ENCODE data around the gene BEX3.
"Not testable (repeated sequence)": the region's sequence is repeated elsewhere in the genome, so short reads cannot be mapped to it uniquely, and the experiment has no call there.

The BEX3 gene

GRCh38 chrX:103382877-103383276 lies 6.5 kb downstream of the BEX3 start:
- H4K20me1 ChIP-seq (ENCODE audit: insufficient read depth, low read length) = no peaks in the 10 kb centered on the region
- TF ChIP-seq, protein P1, sequence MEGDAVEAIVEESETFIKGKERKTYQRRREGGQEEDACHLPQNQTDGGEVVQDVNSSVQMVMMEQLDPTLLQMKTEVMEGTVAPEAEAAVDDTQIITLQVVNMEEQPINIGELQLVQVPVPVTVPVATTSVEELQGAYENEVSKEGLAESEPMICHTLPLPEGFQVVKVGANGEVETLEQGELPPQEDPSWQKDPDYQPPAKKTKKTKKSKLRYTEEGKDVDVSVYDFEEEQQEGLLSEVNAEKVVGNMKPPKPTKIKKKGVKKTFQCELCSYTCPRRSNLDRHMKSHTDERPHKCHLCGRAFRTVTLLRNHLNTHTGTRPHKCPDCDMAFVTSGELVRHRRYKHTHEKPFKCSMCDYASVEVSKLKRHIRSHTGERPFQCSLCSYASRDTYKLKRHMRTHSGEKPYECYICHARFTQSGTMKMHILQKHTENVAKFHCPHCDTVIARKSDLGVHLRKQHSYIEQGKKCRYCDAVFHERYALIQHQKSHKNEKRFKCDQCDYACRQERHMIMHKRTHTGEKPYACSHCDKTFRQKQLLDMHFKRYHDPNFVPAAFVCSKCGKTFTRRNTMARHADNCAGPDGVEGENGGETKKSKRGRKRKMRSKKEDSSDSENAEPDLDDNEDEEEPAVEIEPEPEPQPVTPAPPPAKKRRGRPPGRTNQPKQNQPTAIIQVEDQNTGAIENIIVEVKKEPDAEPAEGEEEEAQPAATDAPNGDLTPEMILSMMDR (IDR thresholded peaks at IDR 0.05; ENCODE audit: low read length) = no peak
- no peak for TF ChIP-seq EZH2 (IDR thresholded peaks at IDR 0.05; ENCODE audit: borderline replicate concordance, low read length)
- H3F3A ChIP-seq (ENCODE audit: insufficient read depth, low read length) = no peaks in the 10 kb centered on the region
- no peak overlapping the region for H3K9ac ChIP-seq (ENCODE audit: low read length)
- H3K9me2 ChIP-seq (ENCODE audit: low read depth, low read length) = no peaks in the 10 kb centered on the region
- H2AFZ ChIP-seq (ENCODE audit: low read length) = no peak overlapping the region
- no peak overlapping the region for H3K27ac ChIP-seq (ENCODE audit: low read depth, low read length, poor library complexity, severe bottlenecking)
- H3K9me3 ChIP-seq (ENCODE audit: low read length) = no peaks in the 10 kb centered on the region
- H3K36me3 ChIP-seq (ENCODE audit: insufficient read depth, low read length) = no peaks in the 10 kb centered on the region
- H3K79me2 ChIP-seq (ENCODE audit: insufficient read depth, low read length) = no peaks in the 10 kb centered on the region
- no peaks in the 10 kb centered on the region for H3K4me1 ChIP-seq (ENCODE audit: insufficient read depth, low read length, severe bottlenecking)
- no peaks in the 10 kb centered on the region for H3K27me3 ChIP-seq (ENCODE audit: insufficient read depth, low read length)
- H3K4me3 ChIP-seq (ENCODE audit: low read depth, low read length, poor library complexity, severe bottlenecking) = no peak overlapping the region
- H3K4me2 ChIP-seq (ENCODE audit: low read length) = no peak overlapping the region

DNA sequence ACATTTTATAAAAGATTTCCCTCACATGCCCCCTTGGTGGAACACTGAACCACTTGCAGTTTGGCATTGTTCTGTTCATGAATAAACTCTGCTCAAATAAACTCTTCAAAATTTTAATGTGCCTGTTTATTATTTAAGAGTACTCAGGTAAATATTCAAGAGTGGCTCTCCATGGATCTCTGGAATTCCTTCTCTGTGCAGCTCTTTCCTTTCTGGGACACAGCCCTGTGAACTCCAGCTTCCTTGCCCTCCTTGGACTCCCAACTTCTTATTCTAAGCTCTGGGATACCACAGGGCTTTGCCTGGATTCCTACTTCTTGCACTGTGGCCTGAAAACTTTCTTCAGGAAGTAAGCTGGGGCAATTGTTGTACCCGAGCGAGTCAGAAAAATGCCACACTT lies 8.3 kb downstream of the BEX3 start:
- Histone ChIP-seq H3K4me2 (ENCODE audit: low read length) (no peak overlapping the region), H2AFZ (ENCODE audit: low read length) (no peak overlapping the region), H3K36me3 (ENCODE audit: insufficient read depth, low read length) (no peaks in the 10 kb centered on the region), H3K9me2 (ENCODE audit: low read depth, low read length) (no peaks in the 10 kb centered on the region), H3K27ac (ENCODE audit: low read depth, low read length, poor library complexity, severe bottlenecking) (no peak overlapping the region), H3K4me1 (ENCODE audit: insufficient read depth, low read length, severe bottlenecking) (no peaks in the 10 kb centered on the region), H3K27me3 (ENCODE audit: insufficient read depth, low read length) (no peaks in the 10 kb centered on the region), H4K20me1 (ENCODE audit: insufficient read depth, low read length) (no peaks in the 10 kb centered on the region), H3K79me2 (ENCODE audit: insufficient read depth, low read length) (no peaks in the 10 kb centered on the region), H3F3A (ENCODE audit: insufficient read depth, low read length) (no peaks in the 10 kb centered on the region), H3K4me3 (ENCODE audit: low read depth, low read length, poor library complexity, severe bottlenecking) (no peak overlapping the region), H3K9ac (ENCODE audit: low read length) (no peak overlapping the region), H3K9me3 (ENCODE audit: low read length) (no peaks in the 10 kb centered on the region)
- no peak for TF ChIP-seq EZH2 (IDR thresholded peaks at IDR 0.05; ENCODE audit: borderline replicate concordance, low read length)
- TF ChIP-seq, protein P1 (IDR thresholded peaks at IDR 0.05; ENCODE audit: low read length) = no peak

DNA sequence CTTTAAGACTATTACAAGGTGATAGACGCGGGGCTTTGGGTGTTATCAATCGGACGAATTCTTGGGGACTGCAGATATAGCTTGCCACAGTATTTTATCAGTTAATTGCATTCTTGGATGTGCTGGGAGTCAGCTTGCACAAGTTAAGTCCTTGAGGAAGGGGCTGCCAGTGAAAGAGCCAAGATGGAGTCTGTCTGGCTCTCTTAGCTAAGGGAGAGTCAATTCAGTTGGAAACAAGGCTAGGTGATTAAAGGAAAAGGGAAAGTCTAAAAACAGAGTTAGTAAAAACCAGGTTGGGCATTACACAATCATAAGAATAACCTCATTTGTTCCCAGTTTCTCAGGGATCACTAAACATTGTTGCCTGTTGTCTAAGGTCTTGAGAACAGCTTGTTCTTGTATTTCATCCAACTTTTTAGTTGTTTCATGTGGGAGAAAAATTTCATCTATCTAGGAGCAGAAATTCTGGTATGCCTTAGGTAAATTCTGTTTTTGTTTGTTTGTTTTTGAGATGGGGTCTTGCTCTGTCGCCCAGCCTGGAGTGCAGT lies 9.0 kb downstream of the BEX3 start:
- not testable (repeated sequence) for H3K4me1 ChIP-seq (ENCODE audit: insufficient read depth, low read length, severe bottlenecking); H3F3A ChIP-seq (ENCODE audit: insufficient read depth, low read length); H2AFZ ChIP-seq (ENCODE audit: low read length); H3K9me2 ChIP-seq (ENCODE audit: low read depth, low read length); H3K27ac ChIP-seq (ENCODE audit: low read depth, low read length, poor library complexity, severe bottlenecking); H3K4me2 ChIP-seq (ENCODE audit: low read length); H4K20me1 ChIP-seq (ENCODE audit: insufficient read depth, low read length); H3K9me3 ChIP-seq (ENCODE audit: low read length); H3K9ac ChIP-seq (ENCODE audit: low read length); H3K79me2 ChIP-seq (ENCODE audit: insufficient read depth, low read length); H3K4me3 ChIP-seq (ENCODE audit: low read depth, low read length, poor library complexity, severe bottlenecking); H3K36me3 ChIP-seq (ENCODE audit: insufficient read depth, low read length); H3K27me3 ChIP-seq (ENCODE audit: insufficient read depth, low read length)

DNA sequence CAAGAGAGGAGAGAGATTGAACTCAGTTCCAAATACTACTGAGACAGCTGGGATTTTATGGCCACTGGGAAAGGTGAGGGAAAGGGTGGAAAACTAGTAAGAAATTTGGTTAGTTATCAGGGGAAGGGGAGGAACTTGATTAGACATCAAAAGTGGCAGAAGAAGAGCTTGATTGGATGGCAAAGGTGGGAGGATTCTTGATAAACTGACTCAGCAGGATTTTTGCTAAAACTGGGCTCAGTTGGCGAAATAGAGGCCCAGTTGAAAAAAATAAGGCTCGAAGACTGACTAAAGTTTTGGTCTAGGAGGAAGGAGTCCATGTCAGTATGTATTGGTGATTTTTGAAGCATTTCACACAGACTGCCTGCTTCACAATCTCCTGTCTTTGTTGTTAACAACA lies 10.0 kb downstream of the BEX3 start:
- Histone ChIP-seq H3F3A (ENCODE audit: insufficient read depth, low read length) (no peaks in the 10 kb centered on the region), H3K27me3 (ENCODE audit: insufficient read depth, low read length) (no peaks in the 10 kb centered on the region), H4K20me1 (ENCODE audit: insufficient read depth, low read length) (no peaks in the 10 kb centered on the region), H3K9ac (ENCODE audit: low read length) (no peak overlapping the region), H3K27ac (ENCODE audit: low read depth, low read length, poor library complexity, severe bottlenecking) (no peak overlapping the region), H3K9me3 (ENCODE audit: low read length) (no peaks in the 10 kb centered on the region), H3K79me2 (ENCODE audit: insufficient read depth, low read length) (no peaks in the 10 kb centered on the region), H3K36me3 (ENCODE audit: insufficient read depth, low read length) (no peaks in the 10 kb centered on the region), H3K9me2 (ENCODE audit: low read depth, low read length) (no peaks in the 10 kb centered on the region), H2AFZ (ENCODE audit: low read length) (no peak overlapping the region), H3K4me2 (ENCODE audit: low read length) (no peak overlapping the region), H3K4me3 (ENCODE audit: low read depth, low read length, poor library complexity, severe bottlenecking) (no peak overlapping the region), H3K4me1 (ENCODE audit: insufficient read depth, low read length, severe bottlenecking) (no peaks in the 10 kb centered on the region)
- TF ChIP-seq EZH2 (IDR thresholded peaks at IDR 0.05; ENCODE audit: borderline replicate concordance, low read length) = no peak
- TF ChIP-seq, protein P1 (IDR thresholded peaks at IDR 0.05; ENCODE audit: low read length) = no peak
